GM12878 (cell line): ENCODE measurements around the gene MEX3B. TPM values are rescaled to one million over a fixed set of nuclear protein-coding genes. Genes with fewer than 3 reads are reported as not detected.

ENCODE experiments used
- ATAC-seq: fragments of 200-7000 bp; cut with Tn5 transposase; 3 replicates; pipeline ENCODE4 v1.9.1; 2020; ENCODE audit warnings: mild to moderate bottlenecking, moderate library complexity
- BruUV-seq: library from RNA; stranded (reverse); fragments of 400-500 nt; replicated peaks from 2 replicates; lab custom pipeline; 2021; lab: Mats Ljungman, UMichigan
- CTCF ChIA-PET: fragments of 300-600 bp; sonication (Branson Sonifier 250); formaldehyde crosslinking; extraction: SDS; loops from one replicate; lab custom pipeline; 2021; ENCODE audit warnings: inconsistent platforms; lab: Yijun Ruan, JAX
- POLR2A ChIA-PET: fragments of 350-600 bp; formaldehyde crosslinking; extraction: SDS; loops from one replicate; lab custom pipeline; 2021; ENCODE audit warnings: inconsistent platforms; lab: Charles Lee
- RAD21 ChIA-PET: fragments of 300-600 bp; sonication (Branson Sonifier 250); formaldehyde crosslinking; loops from one replicate; lab custom pipeline; 2023; ENCODE audit warnings: antibody characterized with exemption; ENCODE audit not compliant: unreplicated experiment; lab: Charles Lee
- SMC1A ChIA-PET: fragments of 300-600 bp; sonication (Branson Sonifier 250); formaldehyde crosslinking; loops from one replicate; lab custom pipeline; 2023; ENCODE audit not compliant: unreplicated experiment, uncharacterized antibody; lab: Charles Lee
- DNase-seq: peaks from one replicate; pipeline ENCODE4 v3.0.0-alpha.2; 2011; ENCODE audit warnings: low read depth, low spot score
- FAIRE-seq: peaks from 3 replicates; lab custom pipeline; 2011; peaks lifted over from hg19 to GRCh38; lab: Jason Lieb, UNC
- H2AFZ ChIP-seq: 2 replicates; pipeline ENCODE4 v1.6.0; 2011; ENCODE audit warnings: low read depth, low read length, control low read depth; ENCODE audit not compliant: control insufficient read depth
- H3K27ac ChIP-seq: 2 replicates; pipeline ENCODE4 v1.5.1; 2011; ENCODE audit warnings: control low read depth; ENCODE audit not compliant: control insufficient read depth, insufficient read depth
- H3K27me3 ChIP-seq, 2 experiments: replicated peaks in 1 of 2; 2 replicates each; pipeline versions ENCODE4 v1.6.0 to v1.6.1; 2011; ENCODE audit warnings: low read length in 1 of 2; ENCODE audit not compliant: control insufficient read depth in 2 of 2, insufficient read depth in 2 of 2
- H3K36me3 ChIP-seq, 2 experiments: 2 replicates each; pipeline ENCODE4 v1.5.1; 2011; ENCODE audit warnings: low read length in 1 of 2; ENCODE audit not compliant: control insufficient read depth in 2 of 2, insufficient read depth in 2 of 2
- H3K4me1 ChIP-seq: 2 replicates; pipeline ENCODE4 v1.6.1; 2011; ENCODE audit warnings: mild to moderate bottlenecking, low read length, moderate library complexity, mixed read lengths; ENCODE audit not compliant: control insufficient read depth, insufficient read depth
- H3K4me2 ChIP-seq: 2 replicates; pipeline ENCODE4 v1.6.0; 2011; ENCODE audit warnings: control low read depth; ENCODE audit not compliant: control insufficient read depth, insufficient read depth
- H3K4me3 ChIP-seq: fragments of 200-600 bp; sonication (generic); 2 replicates; pipeline ENCODE4 v1.5.1; 2016
- H3K79me2 ChIP-seq: 2 replicates; pipeline ENCODE4 v1.6.0; 2011; ENCODE audit warnings: low read length; ENCODE audit not compliant: control insufficient read depth, insufficient read depth
- H3K9ac ChIP-seq: 2 replicates; pipeline ENCODE4 v1.8.0; 2011; ENCODE audit warnings: low read length, control low read depth, mixed read lengths; ENCODE audit not compliant: control insufficient read depth, insufficient read depth
- H3K9me3 ChIP-seq: replicated peaks from 3 replicates; pipeline ENCODE4 v1.5.1; 2011; ENCODE audit warnings: mild to moderate bottlenecking, low read length; ENCODE audit not compliant: control insufficient read depth, insufficient read depth
- H4K20me1 ChIP-seq: 2 replicates; pipeline ENCODE4 v1.6.0; 2011; ENCODE audit not compliant: control insufficient read depth, insufficient read depth
- EP300 ChIP-seq, 2 experiments: fragments of 150-350 bp in 1 of 2; IDR thresholded peaks; 2 replicates each; pipeline ENCODE4 v1.6.1; 2011 to 2012; ENCODE audit warnings: low read depth in 2 of 2, low read length in 2 of 2, borderline replicate concordance in 1 of 2, improper control_type of control experiment in 1 of 2, inconsistent platforms in 1 of 2; ENCODE audit not compliant: control insufficient read depth in 1 of 2
- FOXK2 ChIP-seq: fragments of 450-650 bp; IDR thresholded peaks from 2 replicates; pipeline ENCODE4 v1.6.1; 2017; ENCODE audit warnings: mild to moderate bottlenecking, moderate library complexity
- MTA2 ChIP-seq: fragments of 450-650 bp; IDR thresholded peaks from 2 replicates; pipeline ENCODE4 v1.6.1; 2016; ENCODE audit warnings: low read depth, mild to moderate bottlenecking, moderate library complexity
- PRDM15 ChIP-seq: fragments of 450-650 bp; formaldehyde crosslinking; IDR thresholded peaks from 2 replicates; pipeline ENCODE4 v1.4.0; 2020; ENCODE audit warnings: mild to moderate bottlenecking, moderate library complexity
- SPI1 ChIP-seq: IDR thresholded peaks from 2 replicates; pipeline ENCODE4 v1.6.1; 2011; ENCODE audit warnings: low read depth, mild to moderate bottlenecking, low read length, moderate library complexity, borderline replicate concordance; ENCODE audit not compliant: insufficient read depth
- TCF3 ChIP-seq: IDR thresholded peaks from 2 replicates; pipeline ENCODE4 v1.6.1; 2012; ENCODE audit warnings: low read depth, mild to moderate bottlenecking, low read length, borderline replicate concordance; ENCODE audit not compliant: insufficient read depth
- WGBS: methylation state at CpG from one replicate; pipeline ENCODE4 v1.1.6; 2016; ENCODE audit warnings: low lambda C conversion rate; ENCODE audit not compliant: insufficient replicate concordance, insufficient coverage; ENCODE audit errors: missing lambda C conversion rate; 5-methylcytosine and 5-hydroxymethylcytosine counted together
- in situ Hi-C: fragments of 300-500 bp; cut with MboI; formaldehyde crosslinking; loops from 9 replicates; pipeline ENCODE4 v1.14.3; 2018; ENCODE audit warnings: mixed read lengths
- intact Hi-C: fragments of 100-400 bp; cut with micrococcal nuclease; formaldehyde crosslinking; loops from one replicate; pipeline ENCODE4 v1.14.2; 2022; ENCODE audit not compliant: unreplicated experiment
- polyA plus RNA-seq, 11 experiments: library from polyadenylated mRNA; depleted of rRNA in 4 of 11; unstranded in 6 of 11; stranded (reverse) in 5 of 11; fragments of >200 nt; fragmentation: Nextera tagmentation in 4 of 11; fragmentation: Illumina TruSeq in 1 of 11; extraction: Ambion mirVana in 4 of 11; extraction: Trizol in 1 of 11; gene quantifications; 1 replicate in 1 of 11; 2 replicates in 10 of 11; pipeline versions ENCODE4 v1.2.1 to v1.2.3, GENCODE V29; 2011 to 2016; ENCODE audit warnings: inconsistent platforms in 2 of 11, missing spikeins in 2 of 11, low read depth in 1 of 11
- total RNA-seq, 4 experiments: library from RNA; depleted of rRNA in 3 of 4; stranded (reverse); fragments of >200 nt in 3 of 4; fragmentation: Illumina TruSeq in 1 of 4; extraction: Trizol in 1 of 4; gene quantifications; 2 replicates each; pipeline versions ENCODE4 v1.2.1 to v1.2.3, GENCODE V29; 2013 to 2021

Gene MEX3B
- total and polyA plus RNA-seq, 10 of the 15 experiments (the other 5 are each of a cell fraction or from before 2014, with no cell fraction given), result 0.02 to 1.3 (median 0.28) TPM

- Histone ChIP-seq H3K4me3 (no peak overlapping the region), H3K4me2 (no peak overlapping the region), H3K9ac (no peak overlapping the region), H4K20me1 (no peaks in the 10 kb centered on the region), H3K36me3 (no peaks in the 10 kb centered on the region), H3K27me3 (peaks cover 3 to 9% of the 10 kb centered on the region in 2 experiments; a peak in 1 of 4 replicates), H3K4me1 (no peaks in the 10 kb centered on the region), H3K79me2 (no peaks in the 10 kb centered on the region), H3K9me3 (no peaks in the 10 kb centered on the region), H3K27ac (no peak overlapping the region), H2AFZ (no peak overlapping the region)
- CTCF ChIA-PET, result no interaction called here
- FAIRE-seq, result no peak
- RAD21 ChIA-PET, result no interaction called here
- POLR2A ChIA-PET, result no interaction called here
- TF ChIP-seq PRDM15 (CRISPR knock-in tag) (no peak), MTA2 (0 out of 2 replicates have a peak, but pooled peaks have one; percentile 15), TCF3 (no peak), FOXK2 (no peak), SPI1 (peak; percentile 71; the same call in 1 of the 2 replicates), EP300 (IDR thresholded peaks at IDR 0.05; ENCODE audit: borderline replicate concordance in 1 of 2, control insufficient read depth in 1 of 2, low read depth in 2 of 2, low read length in 2 of 2) (peak in 1 of 2 experiments; percentile 31; a peak in 1 of 4 replicates)
- SMC1A ChIA-PET, result interaction anchor here (0.6 kb wide), 1 partner anchor 542 kb away, joined by 3 read pairs; no protein-coding TSS in a partner anchor
- BruUV-seq, result no TSS peak
- DNase-seq, result no peak
- intact Hi-C loops (no loop called here), in situ Hi-C loops (no loop called here)
- WGBS, result 35% methylated on average over 5 of the region's 5 CpGs
- ATAC-seq, result peak; percentile 64
Measured at GRCh38 chr15:82060817-82061216, 15.0 kb upstream of the MEX3B start.
